Measurements from ENCODE around the gene JAKMIP2.

- TF ChIP-seq CTCF (IDR thresholded peaks at IDR 0.05) (no peak), POLR2A (IDR thresholded peaks at IDR 0.05) (no peak)
These were observed 243.5 kb downstream of the JAKMIP2 start for GRCh38 chr5:147539053-147539452.

Data from ovary (tissue), 3 donors.